Esophagus squamous epithelium (tissue), 5 donors: ENCODE measurements around the gene FZR1. TPM values are rescaled to one million over a fixed set of nuclear protein-coding genes. Genes with fewer than 3 reads are reported as not detected.

Experiments
- DNase-seq: peaks from one replicate; lab custom pipeline; 2025; lab: John Stamatoyannopoulos, UW
- H3K27ac ChIP-seq, 4 donors: fragments of 200-600 bp; sonication (generic); one replicate each; pipeline ENCODE4 v1.5.1; 2016 to 2019; ENCODE audit warnings: mild to moderate bottlenecking in 1 of 4
- H3K27me3 ChIP-seq, 4 donors: fragments of 200-600 bp; sonication (generic); 1 replicate in 3 of 4; 2 replicates in 1 of 4; pipeline versions ENCODE4 v1.5.1 to v1.6.0; 2017 to 2021; ENCODE audit warnings: antibody characterized with exemption in 1 of 4
- H3K36me3 ChIP-seq, 3 donors: fragments of 200-600 bp; sonication (generic); one replicate each; pipeline ENCODE4 v1.5.1; 2016 to 2019
- H3K4me1 ChIP-seq, 3 donors: fragments of 200-600 bp; sonication (generic); one replicate each; pipeline ENCODE4 v1.5.1; 2017 to 2019
- H3K4me3 ChIP-seq, 4 donors: fragments of 200-600 bp; sonication (generic); 1 replicate in 3 of 4; 2 replicates in 1 of 4; pipeline ENCODE4 v1.5.1; 2016 to 2019; ENCODE audit warnings: mild to moderate bottlenecking in 2 of 4, moderate library complexity in 1 of 4
- H3K9me3 ChIP-seq, 3 donors: fragments of 200-600 bp; sonication (generic); one replicate each; pipeline ENCODE4 v1.5.1; 2016 to 2019
- POLR2A ChIP-seq, 4 donors: fragments of 450-650 bp; IDR thresholded peaks; one replicate each; pipeline ENCODE4 v1.6.1; 2017; ENCODE audit warnings: antibody characterized with exemption in 4 of 4, mild to moderate bottlenecking in 4 of 4, moderate library complexity in 3 of 4
- WGBS, 2 donors: methylation state at CpG; one replicate each; pipeline ENCODE4 v1.1.5; 2018; 5-methylcytosine and 5-hydroxymethylcytosine counted together
- intact Hi-C: fragments of 100-400 bp; cut with DNase I; formaldehyde crosslinking; loops from one replicate; pipeline ENCODE4 v1.15.0; 2022
- total RNA-seq, 4 donors: library from RNA; depleted of rRNA; stranded (reverse); fragments of >200 nt; gene quantifications; one replicate each; pipeline ENCODE4 v1.1.0, GENCODE V29; 2016
- TF ChIP-seq, protein P1 (sequence below), 6 experiments: fragments of 450-650 bp in 4 of 6; fragments of 200-600 bp in 2 of 6; sonication (generic) in 2 of 6; IDR thresholded peaks; one replicate each; pipeline ENCODE4 v1.5.1; 2016 to 2019; ENCODE audit warnings: antibody characterized with exemption in 6 of 6, mild to moderate bottlenecking in 4 of 6, moderate library complexity in 4 of 6
- donor health status: DM: yes; HTN: yes; CAD: no.

The FZR1 gene
- total RNA-seq, 4 donors from 2014 or later, result 26.5 to 46.8 (median 27.2) TPM

DNA sequence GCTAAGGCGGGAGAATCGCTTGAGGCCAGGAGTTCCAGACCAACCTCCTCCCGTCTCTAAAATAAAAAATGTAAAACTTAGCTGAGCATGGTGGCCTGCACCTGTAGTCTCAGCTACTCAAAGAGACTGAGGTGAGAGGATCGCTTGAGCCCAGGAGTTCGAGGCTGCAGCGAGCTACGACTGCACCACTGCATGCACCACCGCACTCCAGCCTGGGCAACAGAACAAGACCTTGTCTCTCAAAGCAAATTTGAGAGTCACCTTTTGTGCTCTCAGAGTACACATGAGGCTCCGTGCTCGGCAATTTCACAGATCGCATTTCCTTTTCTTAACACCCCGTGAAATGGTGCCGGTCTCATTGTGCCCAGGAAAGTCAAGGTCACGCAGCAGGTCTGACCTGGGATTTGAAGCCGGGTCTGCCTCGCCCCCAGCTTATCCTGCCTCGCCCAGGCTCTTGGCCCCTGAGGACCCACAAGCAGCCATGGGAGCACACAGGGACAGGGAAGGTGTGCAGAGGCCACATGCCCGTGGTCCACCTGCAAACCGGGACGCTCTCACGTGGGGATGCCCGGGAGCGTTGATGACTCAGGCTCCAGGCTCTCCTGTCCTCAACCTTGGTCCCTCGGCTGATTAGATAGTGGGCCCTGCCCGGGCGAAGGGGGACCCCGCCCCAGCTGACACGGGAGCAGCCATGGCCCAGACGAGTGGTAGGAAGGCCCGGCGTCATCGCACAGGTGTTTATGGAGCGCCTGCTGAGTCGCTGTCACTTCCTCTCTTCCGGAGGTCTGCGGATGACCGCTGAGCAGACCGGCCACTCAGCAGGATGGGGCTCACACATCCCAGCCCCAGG, 24.6 kb upstream of the FZR1 start:
- peaks cover 0 to 13% (median 7%) of the 10 kb centered on the region in 3 donors for H3K4me1 ChIP-seq
- intact Hi-C loops, result no loop called here
- no peak for TF ChIP-seq POLR2A (IDR thresholded peaks at IDR 0.05)
- TF ChIP-seq, protein P1, sequence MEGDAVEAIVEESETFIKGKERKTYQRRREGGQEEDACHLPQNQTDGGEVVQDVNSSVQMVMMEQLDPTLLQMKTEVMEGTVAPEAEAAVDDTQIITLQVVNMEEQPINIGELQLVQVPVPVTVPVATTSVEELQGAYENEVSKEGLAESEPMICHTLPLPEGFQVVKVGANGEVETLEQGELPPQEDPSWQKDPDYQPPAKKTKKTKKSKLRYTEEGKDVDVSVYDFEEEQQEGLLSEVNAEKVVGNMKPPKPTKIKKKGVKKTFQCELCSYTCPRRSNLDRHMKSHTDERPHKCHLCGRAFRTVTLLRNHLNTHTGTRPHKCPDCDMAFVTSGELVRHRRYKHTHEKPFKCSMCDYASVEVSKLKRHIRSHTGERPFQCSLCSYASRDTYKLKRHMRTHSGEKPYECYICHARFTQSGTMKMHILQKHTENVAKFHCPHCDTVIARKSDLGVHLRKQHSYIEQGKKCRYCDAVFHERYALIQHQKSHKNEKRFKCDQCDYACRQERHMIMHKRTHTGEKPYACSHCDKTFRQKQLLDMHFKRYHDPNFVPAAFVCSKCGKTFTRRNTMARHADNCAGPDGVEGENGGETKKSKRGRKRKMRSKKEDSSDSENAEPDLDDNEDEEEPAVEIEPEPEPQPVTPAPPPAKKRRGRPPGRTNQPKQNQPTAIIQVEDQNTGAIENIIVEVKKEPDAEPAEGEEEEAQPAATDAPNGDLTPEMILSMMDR (IDR thresholded peaks at IDR 0.05), result no peak
- no peaks in the 10 kb centered on the region for H3K9me3 ChIP-seq
- H3K27ac ChIP-seq, result no peak overlapping the region
- 56 to 71% methylated on average over 9 to 15 of the region's 38 CpGs for WGBS, 2 donors
- H3K36me3 ChIP-seq, result no peaks in the 10 kb centered on the region
- peaks cover 0 to 79% (median 4%) of the 10 kb centered on the region in 4 donors for H3K27me3 ChIP-seq
- H3K4me3 ChIP-seq, result no peak overlapping the region
- DNase-seq, result no peak

DNA sequence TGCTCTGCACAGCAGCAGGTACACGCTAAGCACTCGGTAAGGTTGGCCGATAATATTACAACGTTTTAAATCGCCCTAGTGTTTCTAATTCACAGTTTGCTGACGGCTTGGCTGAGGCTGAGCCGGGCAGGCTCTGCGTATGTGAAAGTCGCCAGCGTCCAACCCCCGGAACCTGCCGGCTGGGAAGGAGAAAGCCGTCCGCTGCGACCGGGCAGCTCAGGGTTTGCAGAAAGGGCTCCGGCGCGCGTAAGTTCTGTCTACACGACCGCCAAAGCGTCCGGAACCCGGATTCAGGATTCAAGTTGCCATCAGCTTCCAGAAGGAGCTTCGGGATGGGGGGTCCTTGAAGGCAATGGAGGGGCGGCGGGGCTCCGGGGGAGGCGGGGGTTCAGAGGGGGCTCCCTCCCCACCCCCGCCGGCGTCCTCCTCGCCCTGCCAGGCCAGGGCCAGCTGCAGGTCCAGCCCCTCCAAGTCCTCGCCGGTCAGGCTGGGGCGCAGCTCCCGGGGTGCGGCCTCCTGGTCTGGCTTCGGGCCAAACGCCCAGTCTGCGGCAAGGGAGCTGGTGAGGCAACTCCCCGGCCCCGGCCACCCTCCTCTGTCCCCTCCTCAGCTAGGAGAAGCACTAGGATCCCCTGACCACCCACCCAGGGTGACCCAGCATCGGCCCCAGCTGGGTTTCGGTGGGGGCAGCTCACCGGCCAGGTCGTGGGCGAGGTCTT, 23.4 kb upstream of the FZR1 start:
- H3K4me1 ChIP-seq, result peaks cover 0 to 13% (median 7%) of the 10 kb centered on the region in 3 donors
- no peak overlapping the region for H3K4me3 ChIP-seq
- no peaks in the 10 kb centered on the region for H3K36me3 ChIP-seq
- 49 to 70% methylated on average over 8 to 19 of the region's 49 CpGs for WGBS, 2 donors
- H3K27ac ChIP-seq, result no peak overlapping the region
- TF ChIP-seq, protein P1 (IDR thresholded peaks at IDR 0.05), result no peak
- TF ChIP-seq POLR2A (IDR thresholded peaks at IDR 0.05), result no peak
- DNase-seq, result no peak
- intact Hi-C loops, result no loop called here
- peaks cover 0 to 79% (median 4%) of the 10 kb centered on the region in 4 donors for H3K27me3 ChIP-seq
- no peaks in the 10 kb centered on the region for H3K9me3 ChIP-seq

DNA sequence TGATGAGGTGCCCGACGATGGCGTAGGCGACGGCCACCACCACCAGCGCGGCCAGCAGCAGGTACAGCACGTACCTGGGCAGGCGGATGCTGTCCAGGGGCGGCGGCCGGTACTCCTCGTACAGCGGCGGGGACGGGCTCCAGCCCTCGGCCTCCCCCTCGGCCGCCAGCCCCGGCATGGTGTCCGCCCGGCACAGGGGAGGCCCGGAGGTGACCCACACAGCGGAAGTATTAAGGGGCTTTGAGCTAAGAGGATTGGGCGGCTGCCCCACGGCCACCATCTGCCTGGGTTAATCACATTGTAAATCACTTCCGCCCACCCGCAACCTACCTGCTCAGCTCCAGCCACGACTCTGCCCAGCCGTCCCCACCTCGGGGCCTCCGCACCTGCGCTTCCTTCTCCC, 22.9 kb upstream of the FZR1 start, which contains the start of gene SMIM44:
TSS of gene SMIM44 (minus strand) at position 216 of the 403 bp plus-strand sequence. CDS start at position 178, 38 bp downstream.
- Histone ChIP-seq H3K27me3 (peaks cover 0 to 77% (median 4%) of the 10 kb centered on the region in 4 donors), H3K36me3 (no peaks in the 10 kb centered on the region), H3K27ac (no peak within 1 kb of the TSS), H3K9me3 (no peaks in the 10 kb centered on the region), H3K4me3 (no peak within 1 kb of the TSS), H3K4me1 (peaks cover 0 to 13% (median 7%) of the 10 kb centered on the region in 3 donors)
- intact Hi-C loops, result no loop called here
- whole genome bisulfite sequencing, 2 donors, result 45 to 63% methylated on average over 8 to 15 of the region's 33 CpGs
- DNase-seq, result no peak
- TF ChIP-seq, protein P1 (IDR thresholded peaks at IDR 0.05), result no peak
- TF ChIP-seq POLR2A (IDR thresholded peaks at IDR 0.05), result no peak

DNA sequence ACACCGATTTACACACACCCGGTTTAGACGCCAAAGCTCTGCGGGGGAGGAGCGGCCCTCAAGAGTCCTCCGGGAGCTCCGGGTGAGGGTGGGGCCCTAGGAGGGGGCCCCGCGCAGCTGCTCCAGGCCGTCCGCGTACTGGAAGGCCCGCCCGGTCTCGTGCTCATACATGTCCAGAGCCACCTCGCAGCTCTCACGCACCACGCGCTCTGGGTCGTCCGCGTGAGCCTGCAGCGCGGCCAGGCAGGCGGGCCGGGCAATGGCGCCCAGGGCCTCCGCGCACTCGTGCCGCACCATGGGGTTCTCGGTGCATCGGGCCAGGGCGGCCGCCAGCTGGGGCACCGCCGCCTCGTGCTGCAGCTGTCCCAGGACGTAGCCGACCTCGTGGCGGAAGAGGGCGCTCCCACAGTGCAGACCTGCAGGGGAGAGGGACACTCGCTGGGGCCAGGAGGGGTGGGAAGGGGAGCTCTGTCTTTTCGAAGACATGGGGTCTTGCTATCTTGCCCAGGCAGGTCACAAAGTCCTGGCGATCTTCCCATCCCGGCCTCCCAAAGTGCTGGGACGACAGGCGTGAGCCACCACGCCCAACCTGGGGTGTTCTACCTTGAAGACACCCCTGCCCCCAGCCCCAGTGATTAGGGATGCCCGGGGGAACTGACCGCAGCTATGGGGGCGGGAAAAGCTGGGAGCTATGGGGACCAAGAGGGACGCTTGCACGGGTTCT, 14.6 kb upstream of the FZR1 start:
- WGBS, 2 donors, result 78 to 100% methylated on average over 3 to 18 of the region's 55 CpGs
- intact Hi-C loops, result no loop called here
- H3K27ac ChIP-seq, result no peak overlapping the region
- peaks cover 14 to 67% (median 29%) of the 10 kb centered on the region in 3 donors for H3K36me3 ChIP-seq
- H3K9me3 ChIP-seq, result no peaks in the 10 kb centered on the region
- H3K4me3 ChIP-seq, result no peak overlapping the region
- TF ChIP-seq, protein P1 (IDR thresholded peaks at IDR 0.05), result no peak
- TF ChIP-seq POLR2A (IDR thresholded peaks at IDR 0.05), result no peak
- DNase-seq, result no peak
- H3K4me1 ChIP-seq, result peaks cover 0 to 4% (median 0%) of the 10 kb centered on the region in 3 donors
- H3K27me3 ChIP-seq, result no peaks in the 10 kb centered on the region
